ENCODE data around the gene LRRC71. TPM values are rescaled to one million over a fixed set of nuclear protein-coding genes. Genes with fewer than 3 reads are reported as not detected.

Gene LRRC71
- total RNA-seq, 1 donor from 2014 or later, result not detected

DNA sequence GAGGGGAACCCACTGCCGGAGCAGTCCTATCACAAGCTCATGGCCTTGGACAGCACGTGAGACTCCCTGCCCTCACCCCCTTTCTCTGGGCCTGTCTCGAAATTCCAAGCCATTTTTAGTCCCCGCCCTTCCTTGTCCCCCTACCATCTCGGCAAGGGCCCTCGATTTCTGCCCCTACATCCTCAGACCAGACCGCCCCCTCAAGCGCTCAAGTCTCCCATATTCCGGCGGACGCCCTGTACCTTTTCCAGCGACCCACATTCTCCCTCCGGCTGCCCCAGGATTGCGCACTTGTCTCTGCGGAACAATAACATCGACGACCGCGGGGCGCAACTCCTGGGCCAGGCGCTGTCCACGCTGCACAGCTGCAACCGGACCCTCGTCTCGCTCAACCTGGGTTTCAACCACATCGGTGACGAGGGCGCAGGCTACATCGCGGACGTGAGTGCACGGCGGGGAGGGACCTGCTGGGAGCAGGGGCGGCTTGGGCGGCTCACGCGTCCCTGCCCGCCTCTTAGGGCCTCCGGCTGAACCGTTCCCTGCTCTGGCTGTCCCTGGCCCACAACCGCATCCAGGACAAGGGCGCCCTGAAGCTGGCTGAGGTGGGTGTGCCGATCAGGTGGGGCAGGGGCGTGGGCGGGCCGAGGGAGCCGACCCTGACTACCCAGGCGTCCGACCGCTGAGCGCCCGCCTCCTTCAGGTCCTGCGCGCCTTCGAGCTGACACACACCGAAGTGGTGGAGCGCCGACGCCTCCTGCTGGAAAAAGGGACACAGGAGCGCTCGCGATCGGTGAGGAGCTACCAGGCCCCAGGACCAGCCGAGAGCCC is 7.0 kb downstream of the LRRC71 start:
- Mint-ChIP-seq H3K27me3 (ENCODE audit: low read depth) (peaks cover 94% of the 10 kb centered on the region), H3K4me3 (peak overlapping the region; percentile 75), H3K27ac (ENCODE audit: unreplicated experiment) (no peak overlapping the region), H3K36me3 (ENCODE audit: low read depth) (peaks cover 2% of the 10 kb centered on the region), H3K4me1 (peaks cover 23% of the 10 kb centered on the region), H3K9me3 (no peaks in the 10 kb centered on the region)
- TF ChIP-seq CTCF (conservative IDR thresholded peaks at IDR 0.05), result peak; percentile 74
- DNase-seq (ENCODE audit: low read depth, low spot score), result peak; percentile 80

- peaks cover 22% of the 10 kb centered on the region for H3K4me1 Mint-ChIP-seq
- TF ChIP-seq CTCF (conservative IDR thresholded peaks at IDR 0.05), result peak; percentile 9
- H3K27me3 Mint-ChIP-seq (ENCODE audit: low read depth), result peaks cover 91% of the 10 kb centered on the region
- H3K4me3 Mint-ChIP-seq, result peak overlapping the region; percentile 75
- peaks cover 2% of the 10 kb centered on the region for H3K36me3 Mint-ChIP-seq (ENCODE audit: low read depth)
- no peaks in the 10 kb centered on the region for H3K9me3 Mint-ChIP-seq
- H3K27ac Mint-ChIP-seq (ENCODE audit: unreplicated experiment), result peak overlapping the region; percentile 45
- no peak for DNase-seq (ENCODE audit: low read depth, low spot score)
These were observed 7.7 kb downstream of the LRRC71 start for GRCh38 chr1:156928043-156928602.

DNA sequence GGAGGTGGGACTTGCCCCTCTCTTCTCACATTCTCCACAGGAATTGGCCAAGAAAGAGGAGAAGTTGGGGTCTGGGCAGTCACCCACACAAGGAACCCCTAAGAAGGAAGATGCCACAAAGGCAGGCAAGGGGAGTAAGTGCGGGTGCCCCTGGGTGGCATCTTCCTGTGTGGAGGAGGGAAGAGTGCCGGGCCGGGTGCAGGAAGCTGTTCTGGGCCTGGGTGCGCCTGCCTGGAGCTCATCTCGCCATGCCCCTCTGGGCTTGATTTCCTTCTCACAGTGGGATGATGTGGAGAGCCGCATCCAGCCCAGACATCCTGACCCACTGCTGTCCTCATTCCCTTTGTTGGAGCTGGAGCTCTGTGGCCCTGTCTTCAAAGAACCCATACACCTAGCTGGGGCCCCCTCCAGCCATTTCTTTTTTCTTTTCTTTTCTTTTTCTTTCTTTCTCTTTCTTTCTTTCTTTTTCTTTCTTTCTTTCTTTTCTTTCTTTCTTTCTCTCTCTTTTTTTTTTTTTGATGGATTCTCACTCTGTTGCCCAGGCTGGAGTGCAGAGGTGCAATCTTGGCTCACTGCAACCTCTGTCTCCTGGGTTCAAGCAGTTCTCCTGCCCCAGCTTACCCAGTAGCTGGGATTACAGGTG is 9.3 kb downstream of the LRRC71 start:
- Mint-ChIP-seq H3K9me3 (no peaks in the 10 kb centered on the region), H3K27me3 (ENCODE audit: low read depth) (peaks cover 76% of the 10 kb centered on the region), H3K4me1 (peaks cover 18% of the 10 kb centered on the region), H3K4me3 (no peak overlapping the region), H3K36me3 (ENCODE audit: low read depth) (peaks cover 2% of the 10 kb centered on the region), H3K27ac (ENCODE audit: unreplicated experiment) (no peak overlapping the region)
- no peak for TF ChIP-seq CTCF (conservative IDR thresholded peaks at IDR 0.05)
- DNase-seq (ENCODE audit: low read depth, low spot score), result no peak

- no peak for DNase-seq (ENCODE audit: low read depth, low spot score)
- H3K27me3 Mint-ChIP-seq (ENCODE audit: low read depth), result peaks cover 68% of the 10 kb centered on the region
- TF ChIP-seq CTCF (conservative IDR thresholded peaks at IDR 0.05), result no peak
- H3K4me1 Mint-ChIP-seq, result peaks cover 18% of the 10 kb centered on the region
- H3K4me3 Mint-ChIP-seq, result peak overlapping the region; percentile 76
- no peak overlapping the region for H3K27ac Mint-ChIP-seq (ENCODE audit: unreplicated experiment)
- peaks cover 2% of the 10 kb centered on the region for H3K36me3 Mint-ChIP-seq (ENCODE audit: low read depth)
- H3K9me3 Mint-ChIP-seq, result no peaks in the 10 kb centered on the region
These were observed 10.1 kb downstream of the LRRC71 start for GRCh38 chr1:156930483-156930882.

GRCh38 chr1:156931211-156931952 is 10.9 kb downstream of the LRRC71 start:
- peaks cover 59% of the 10 kb centered on the region for H3K27me3 Mint-ChIP-seq (ENCODE audit: low read depth)
- peaks cover 18% of the 10 kb centered on the region for H3K4me1 Mint-ChIP-seq
- no peak for TF ChIP-seq CTCF (conservative IDR thresholded peaks at IDR 0.05)
- H3K36me3 Mint-ChIP-seq (ENCODE audit: low read depth), result peaks cover 2% of the 10 kb centered on the region
- H3K4me3 Mint-ChIP-seq, result peak overlapping the region; percentile 31
- no peak for DNase-seq (ENCODE audit: low read depth, low spot score)
- no peak overlapping the region for H3K27ac Mint-ChIP-seq (ENCODE audit: unreplicated experiment)
- no peaks in the 10 kb centered on the region for H3K9me3 Mint-ChIP-seq

All from neural crest cell (in vitro differentiated cells).